Activated B cell treated with CpG ODN at 0.5 μM for 24 hours (primary cell): ENCODE data around the gene RDH13. TPM values are rescaled to one million over a fixed set of nuclear protein-coding genes. Genes with fewer than 3 reads are reported as not detected.
"Not testable (repeated sequence)": the region's sequence is repeated elsewhere in the genome, so short reads cannot be mapped to it uniquely, and the experiment has no call there.

ENCODE experiments used
- ATAC-seq: fragments of 200-7000 bp; cut with Tn5 transposase; one replicate; pipeline ENCODE4 v1.10.0; 2021; ENCODE audit warnings: low read depth, mild to moderate bottlenecking, moderate library complexity
- CTCF ChIA-PET: fragments of 350-600 bp; sonication (Branson Sonifier 250); formaldehyde crosslinking; loops from one replicate; lab custom pipeline; 2021; ENCODE audit warnings: antibody characterized with exemption; lab: Charles Lee
- POLR2A ChIA-PET: fragments of 350-600 bp; sonication (Branson Sonifier 250); formaldehyde crosslinking; loops from one replicate; lab custom pipeline; 2021; ENCODE audit warnings: antibody characterized with exemption; lab: Charles Lee
- DNase-seq: peaks from one replicate; pipeline ENCODE4 v3.0.0; 2022
- H3K27ac Mint-ChIP-seq: one replicate; pipeline ENCODE4 v1.8.0; 2020; ENCODE audit warnings: mixed read lengths
- H3K27me3 Mint-ChIP-seq: one replicate; pipeline ENCODE4 v1.8.0; 2021; ENCODE audit warnings: mixed read lengths
- H3K36me3 Mint-ChIP-seq: one replicate; pipeline ENCODE4 v1.8.0; 2021; ENCODE audit warnings: low read depth, mixed read lengths
- H3K4me1 Mint-ChIP-seq: one replicate; pipeline ENCODE4 v1.8.0; 2021; ENCODE audit warnings: mixed read lengths
- H3K4me3 Mint-ChIP-seq: one replicate; pipeline ENCODE4 v1.8.0; 2020; ENCODE audit warnings: mild to moderate bottlenecking, mixed read lengths
- H3K9me3 Mint-ChIP-seq: one replicate; pipeline ENCODE4 v1.8.0; 2020; ENCODE audit warnings: mixed read lengths
- CTCF ChIP-seq: fragments of 200-600 bp; IDR thresholded peaks from one replicate; pipeline ENCODE4 v1.8.0; 2022; ENCODE audit warnings: antibody characterized with exemption, mild to moderate bottlenecking
- intact Hi-C: fragments of 100-400 bp; cut with micrococcal nuclease; formaldehyde crosslinking; loops from one replicate; pipeline ENCODE4 v1.15.1; 2024
- total RNA-seq: library from RNA; stranded (reverse); gene quantifications from 2 replicates; pipeline ENCODE4 v1.2.3, GENCODE V29; 2022

The RDH13 gene
- total RNA-seq, result 10.3 and 12.4 TPM in 2 replicates

GRCh38 chr19:55062735-55063491 is at the start of gene RDH13:
RDH13 (minus strand) TSS chr19:55063148; CDS start chr19:55063032, 116 bp downstream.
- DNase-seq (peak; percentile 94), ATAC-seq (peak; percentile 99)
- H3K9me3 Mint-ChIP-seq, result no peaks in the 10 kb centered on the region
- peaks cover 11% of the 10 kb centered on the region for H3K36me3 Mint-ChIP-seq
- intact Hi-C loops, result loop anchor here (1.0 to 5.0 kb wide), 4 partner anchors 18 to 542 kb away; partner anchors contain the start of genes PPP1R12C and ZNF865
- H3K27ac Mint-ChIP-seq, result no peak within 1 kb of the TSS
- CTCF ChIA-PET, result no interaction called here
- peaks cover 19% of the 10 kb centered on the region for H3K27me3 Mint-ChIP-seq
- POLR2A ChIA-PET, result interaction anchor here (0.6 to 1.3 kb wide), 7 partner anchors 12 to 591 kb away, joined by 3 to 5 read pairs (median 3); partner anchors contain the start of genes FIZ1, PPP1R12C, U2AF2 and UBE2S
- no peak for TF ChIP-seq CTCF
- H3K4me1 Mint-ChIP-seq, result peaks cover 8% of the 10 kb centered on the region
- H3K4me3 Mint-ChIP-seq, result peak within 1 kb of the TSS; percentile 83

- no peaks in the 10 kb centered on the region for H3K27me3 Mint-ChIP-seq
- H3K4me1 Mint-ChIP-seq, result peaks cover 40% of the 10 kb centered on the region
- CTCF ChIA-PET, result no interaction called here
- DNase-seq (no peak), ATAC-seq (no peak)
- no peaks in the 10 kb centered on the region for H3K9me3 Mint-ChIP-seq
- H3K27ac Mint-ChIP-seq, result no peak overlapping the region
- intact Hi-C loops, result no loop called here
- no peak overlapping the region for H3K4me3 Mint-ChIP-seq
- H3K36me3 Mint-ChIP-seq, result peaks cover 42% of the 10 kb centered on the region
- POLR2A ChIA-PET, result no interaction called here
- TF ChIP-seq CTCF, result no peak
Measured at GRCh38 chr19:55112246-55112776, 49.4 kb upstream of the RDH13 start.

GRCh38 chr19:55111238-55111831 is 48.4 kb upstream of the RDH13 start:
- no peak overlapping the region for H3K4me3 Mint-ChIP-seq
- peaks cover 42% of the 10 kb centered on the region for H3K36me3 Mint-ChIP-seq
- intact Hi-C loops, result no loop called here
- no peak for TF ChIP-seq CTCF
- no peaks in the 10 kb centered on the region for H3K9me3 Mint-ChIP-seq
- CTCF ChIA-PET, result no interaction called here
- H3K27me3 Mint-ChIP-seq, result no peaks in the 10 kb centered on the region
- no peak for ATAC-seq
- DNase-seq, result no peak
- peaks cover 35% of the 10 kb centered on the region for H3K4me1 Mint-ChIP-seq
- POLR2A ChIA-PET, result interaction anchor here (0.5 kb wide), 1 partner anchor 227 kb away, joined by 3 read pairs; no protein-coding TSS in a partner anchor
- no peak overlapping the region for H3K27ac Mint-ChIP-seq

GRCh38 chr19:55109527-55110291 is 46.8 kb upstream of the RDH13 start:
- DNase-seq (no peak), ATAC-seq (no peak)
- ChIA-PET CTCF (no interaction called here), POLR2A (no interaction called here)
- H3K27ac Mint-ChIP-seq, result no peak overlapping the region
- H3K36me3 Mint-ChIP-seq, result peaks cover 43% of the 10 kb centered on the region
- H3K9me3 Mint-ChIP-seq, result no peaks in the 10 kb centered on the region
- TF ChIP-seq CTCF, result no peak
- H3K4me1 Mint-ChIP-seq, result peaks cover 19% of the 10 kb centered on the region
- no peaks in the 10 kb centered on the region for H3K27me3 Mint-ChIP-seq
- intact Hi-C loops, result no loop called here
- H3K4me3 Mint-ChIP-seq, result no peak overlapping the region

GRCh38 chr19:55107252-55107651 is 44.3 kb upstream of the RDH13 start:
- H3K36me3 Mint-ChIP-seq, result peaks cover 57% of the 10 kb centered on the region
- H3K27ac Mint-ChIP-seq, DNase-seq, H3K9me3 Mint-ChIP-seq, intact Hi-C loops, POLR2A ChIA-PET, ATAC-seq, CTCF ChIA-PET, H3K4me3 Mint-ChIP-seq, H3K4me1 Mint-ChIP-seq, H3K27me3 Mint-ChIP-seq: not testable (repeated sequence)
